ENCODE data around the gene CERS1.
"Not testable (repeated sequence)": the region's sequence is repeated elsewhere in the genome, so short reads cannot be mapped to it uniquely, and the experiment has no call there.

The CERS1 gene

DNA sequence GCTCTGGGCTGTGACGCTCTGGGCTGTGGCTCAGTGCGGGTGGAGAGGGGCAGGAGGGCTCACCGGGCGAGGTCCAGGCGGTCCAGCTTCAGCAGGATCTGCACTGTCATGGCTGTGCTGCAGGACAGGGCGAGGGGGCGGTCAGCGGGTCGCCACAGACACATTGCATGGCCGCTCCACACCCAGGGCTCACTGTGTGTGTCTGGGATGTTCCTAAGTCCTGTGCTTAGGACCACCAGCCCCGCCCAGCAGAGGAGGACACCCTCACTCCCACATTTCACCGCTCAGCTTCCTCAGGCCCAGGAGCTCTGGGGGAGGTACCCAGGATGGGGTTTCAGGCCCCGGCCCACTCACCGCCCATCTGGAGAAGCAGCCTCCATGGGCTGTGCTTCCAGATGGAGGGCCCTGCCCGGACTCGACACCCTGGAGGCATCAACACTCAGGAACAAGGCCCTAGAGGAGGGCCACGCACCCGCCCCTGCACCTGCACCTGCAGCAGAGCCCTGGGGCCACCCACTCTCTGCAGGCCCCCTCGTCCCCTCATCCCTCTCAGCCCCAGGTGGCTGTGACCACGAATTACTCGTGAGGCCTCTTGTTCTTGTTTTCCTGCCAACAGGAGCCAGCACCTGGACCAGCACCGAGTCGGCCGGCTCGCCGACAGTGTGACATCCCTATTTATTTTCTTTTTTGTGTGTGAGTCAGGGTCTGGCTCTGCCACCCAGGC, 9.7 kb upstream of the CERS1 start:
- H3K36me3 ChIP-seq (ENCODE audit: control insufficient read depth, insufficient read depth, low read length), result no peaks in the 10 kb centered on the region
- H3K27ac ChIP-seq (ENCODE audit: insufficient read depth, low read depth, low read length, poor library complexity, severe bottlenecking), result no peak overlapping the region
- WGBS, 2 experiments, result 94% methylated on average over 26 of the region's 26 CpGs

GRCh38 chr19:18905058-18905456, 9.1 kb upstream of the CERS1 start:
- H3K9me3 ChIP-seq (ENCODE audit: control insufficient read depth, low read length), result no peaks in the 10 kb centered on the region
- H3K4me3 ChIP-seq (ENCODE audit: insufficient read depth, low read depth, low read length), result no peak overlapping the region
- WGBS, 2 experiments, result 96% methylated on average over 8 of the region's 8 CpGs
- no peaks in the 10 kb centered on the region for H3K27me3 ChIP-seq (ENCODE audit: control insufficient read depth, insufficient read depth, low read length, poor library complexity, severe bottlenecking)
- no peak overlapping the region for H3K27ac ChIP-seq (ENCODE audit: insufficient read depth, low read depth, low read length, poor library complexity, severe bottlenecking)
- no peaks in the 10 kb centered on the region for H3K4me1 ChIP-seq (ENCODE audit: control insufficient read depth, insufficient read depth, low read length)
- H3K36me3 ChIP-seq (ENCODE audit: control insufficient read depth, insufficient read depth, low read length), result no peaks in the 10 kb centered on the region

More for the DNA sequence above, 9.7 kb upstream of the CERS1 start:
- no peaks in the 10 kb centered on the region for H3K27me3 ChIP-seq (ENCODE audit: control insufficient read depth, insufficient read depth, low read length, poor library complexity, severe bottlenecking)
- no peaks in the 10 kb centered on the region for H3K4me1 ChIP-seq (ENCODE audit: control insufficient read depth, insufficient read depth, low read length)
- H3K9me3 ChIP-seq (ENCODE audit: control insufficient read depth, low read length), result no peaks in the 10 kb centered on the region
- no peak overlapping the region for H3K4me3 ChIP-seq (ENCODE audit: insufficient read depth, low read depth, low read length)

GRCh38 chr19:18904334-18905057, 8.5 kb upstream of the CERS1 start:
- Histone ChIP-seq H3K9me3 (ENCODE audit: control insufficient read depth, low read length) (no peaks in the 10 kb centered on the region), H3K4me1 (ENCODE audit: control insufficient read depth, insufficient read depth, low read length) (peaks cover 4% of the 10 kb centered on the region), H3K36me3 (ENCODE audit: control insufficient read depth, insufficient read depth, low read length) (no peaks in the 10 kb centered on the region), H3K27ac (ENCODE audit: insufficient read depth, low read depth, low read length, poor library complexity, severe bottlenecking) (no peak overlapping the region), H3K27me3 (ENCODE audit: control insufficient read depth, insufficient read depth, low read length, poor library complexity, severe bottlenecking) (no peaks in the 10 kb centered on the region), H3K4me3 (ENCODE audit: insufficient read depth, low read depth, low read length) (no peak overlapping the region)
- 92% methylated on average over 25 of the region's 25 CpGs for WGBS, 2 experiments

- Histone ChIP-seq H3K9me3 (ENCODE audit: control insufficient read depth, low read length) (no peaks in the 10 kb centered on the region), H3K4me3 (ENCODE audit: insufficient read depth, low read depth, low read length) (no peak overlapping the region), H3K27me3 (ENCODE audit: control insufficient read depth, insufficient read depth, low read length, poor library complexity, severe bottlenecking) (no peaks in the 10 kb centered on the region), H3K4me1 (ENCODE audit: control insufficient read depth, insufficient read depth, low read length) (peaks cover 15% of the 10 kb centered on the region), H3K36me3 (ENCODE audit: control insufficient read depth, insufficient read depth, low read length) (no peaks in the 10 kb centered on the region), H3K27ac (ENCODE audit: insufficient read depth, low read depth, low read length, poor library complexity, severe bottlenecking) (no peak overlapping the region)
- WGBS, 2 experiments, result 89% methylated on average over 29 of the region's 29 CpGs
Measured at GRCh38 chr19:18903156-18904037, 7.4 kb upstream of the CERS1 start.

DNA sequence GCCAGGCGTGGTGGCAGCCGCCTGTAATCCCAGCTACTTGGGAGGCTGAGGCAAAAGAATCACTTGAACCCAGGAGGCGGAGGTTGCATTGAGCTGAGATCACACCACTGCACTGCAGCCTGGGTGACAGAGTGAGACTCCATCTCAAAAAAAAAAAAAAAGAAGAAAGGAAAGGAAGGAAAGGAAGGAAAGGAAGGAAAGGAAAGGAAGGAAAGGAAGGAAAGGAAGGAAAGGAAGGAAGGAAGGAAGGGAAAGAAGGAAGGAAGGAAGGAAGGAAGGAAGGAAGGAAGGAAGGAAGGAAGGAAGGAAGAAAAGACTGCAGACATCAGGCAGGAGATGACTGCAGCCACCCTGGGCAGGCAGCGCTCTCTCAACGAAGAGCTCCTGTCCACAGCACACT, 6.6 kb upstream of the CERS1 start:
- H3K27ac ChIP-seq (ENCODE audit: insufficient read depth, low read depth, low read length, poor library complexity, severe bottlenecking); H3K27me3 ChIP-seq (ENCODE audit: control insufficient read depth, insufficient read depth, low read length, poor library complexity, severe bottlenecking); H3K9me3 ChIP-seq (ENCODE audit: control insufficient read depth, low read length); H3K4me3 ChIP-seq (ENCODE audit: insufficient read depth, low read depth, low read length); H3K36me3 ChIP-seq (ENCODE audit: control insufficient read depth, insufficient read depth, low read length): not testable (repeated sequence)
- 90 to 96% methylated on average over 5 of the region's 5 CpGs for WGBS, 2 experiments
- peaks cover 20% of the 10 kb centered on the region for H3K4me1 ChIP-seq (ENCODE audit: control insufficient read depth, insufficient read depth, low read length)

DNA sequence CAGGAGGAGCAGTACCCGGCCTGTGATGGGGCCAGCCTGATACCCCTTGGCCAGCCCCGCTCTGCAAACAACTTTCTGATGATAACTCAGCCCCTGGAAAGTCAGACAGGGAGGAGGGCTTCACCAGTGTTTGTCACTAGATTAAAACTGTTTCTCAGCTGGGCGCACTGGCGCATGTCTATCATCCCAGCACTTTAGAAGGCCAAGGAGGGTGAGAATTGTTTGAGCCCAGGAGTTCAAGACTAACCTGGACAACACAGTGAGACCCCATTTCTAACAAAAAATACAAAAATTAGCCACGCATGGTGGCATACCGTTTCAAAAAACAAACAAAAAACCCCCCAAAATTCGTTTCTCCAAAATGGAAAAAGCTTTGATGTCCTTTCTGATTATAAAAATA, 5.5 kb upstream of the CERS1 start:
- Histone ChIP-seq H3K27ac (ENCODE audit: insufficient read depth, low read depth, low read length, poor library complexity, severe bottlenecking) (no peak overlapping the region), H3K27me3 (ENCODE audit: control insufficient read depth, insufficient read depth, low read length, poor library complexity, severe bottlenecking) (peaks cover 3% of the 10 kb centered on the region), H3K9me3 (ENCODE audit: control insufficient read depth, low read length) (no peaks in the 10 kb centered on the region), H3K36me3 (ENCODE audit: control insufficient read depth, insufficient read depth, low read length) (no peaks in the 10 kb centered on the region), H3K4me1 (ENCODE audit: control insufficient read depth, insufficient read depth, low read length) (peaks cover 20% of the 10 kb centered on the region), H3K4me3 (ENCODE audit: insufficient read depth, low read depth, low read length) (no peak overlapping the region)
- WGBS, 2 experiments, result 88 to 90% methylated on average over 6 to 7 of the region's 7 CpGs

- Histone ChIP-seq H3K4me3 (ENCODE audit: insufficient read depth, low read depth, low read length) (no peak overlapping the region), H3K9me3 (ENCODE audit: control insufficient read depth, low read length) (no peaks in the 10 kb centered on the region), H3K27ac (ENCODE audit: insufficient read depth, low read depth, low read length, poor library complexity, severe bottlenecking) (no peak overlapping the region), H3K36me3 (ENCODE audit: control insufficient read depth, insufficient read depth, low read length) (no peaks in the 10 kb centered on the region), H3K4me1 (ENCODE audit: control insufficient read depth, insufficient read depth, low read length) (peaks cover 20% of the 10 kb centered on the region), H3K27me3 (ENCODE audit: control insufficient read depth, insufficient read depth, low read length, poor library complexity, severe bottlenecking) (peaks cover 7% of the 10 kb centered on the region)
- 88 to 91% methylated on average over 17 of the region's 17 CpGs for WGBS, 2 experiments
Measured at GRCh38 chr19:18900700-18901481, 4.9 kb upstream of the CERS1 start.

DNA sequence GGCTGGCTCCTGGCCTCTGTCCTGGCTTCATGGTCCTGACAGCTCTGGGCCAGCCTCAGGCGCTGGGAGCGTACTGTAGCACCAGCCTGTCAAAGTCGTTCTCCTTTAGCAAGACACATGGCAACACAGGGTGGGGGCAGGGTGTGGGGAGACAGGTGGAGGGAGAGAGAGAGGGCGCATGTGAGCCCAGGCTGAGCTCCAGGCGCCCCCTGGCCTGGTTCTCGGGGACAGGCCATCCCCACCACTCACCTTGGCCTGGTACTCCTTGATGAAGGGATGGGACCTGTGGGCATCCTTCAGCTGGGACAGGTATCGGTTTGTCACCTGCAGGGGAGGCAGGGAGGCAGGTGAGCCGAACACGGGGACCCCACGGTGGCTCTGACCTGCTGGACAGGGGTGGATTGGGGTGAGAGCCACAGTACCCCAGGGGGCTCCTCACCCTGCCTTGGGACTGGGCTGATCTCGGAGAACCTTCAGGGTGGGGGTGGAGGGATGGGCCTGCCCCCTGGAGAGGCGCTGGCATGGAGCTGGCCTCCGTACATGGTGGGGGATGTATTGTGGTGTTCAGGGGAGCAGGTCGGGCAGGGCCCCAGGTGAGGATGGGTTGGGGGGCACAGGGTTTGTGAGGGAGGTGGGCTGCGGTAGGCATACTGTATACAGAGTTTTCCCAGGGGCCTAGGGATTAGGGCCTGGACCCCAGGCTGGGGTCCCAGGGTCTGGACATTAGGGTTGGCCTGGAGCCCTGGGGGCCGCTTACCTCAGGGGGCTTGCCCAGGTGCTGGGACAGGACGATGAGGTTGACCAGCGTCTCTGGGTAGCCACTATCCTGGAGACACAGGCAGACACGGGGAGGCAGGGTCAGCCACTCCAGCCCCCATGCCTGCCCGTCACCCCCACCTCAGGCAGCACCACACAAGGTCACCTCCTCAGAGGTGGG, 3.9 kb upstream of the CERS1 start:
- Histone ChIP-seq H3K4me1 (ENCODE audit: control insufficient read depth, insufficient read depth, low read length) (peaks cover 20% of the 10 kb centered on the region), H3K36me3 (ENCODE audit: control insufficient read depth, insufficient read depth, low read length) (no peaks in the 10 kb centered on the region), H3K27me3 (ENCODE audit: control insufficient read depth, insufficient read depth, low read length, poor library complexity, severe bottlenecking) (peaks cover 7% of the 10 kb centered on the region), H3K4me3 (ENCODE audit: insufficient read depth, low read depth, low read length) (no peak overlapping the region), H3K9me3 (ENCODE audit: control insufficient read depth, low read length) (no peaks in the 10 kb centered on the region), H3K27ac (ENCODE audit: insufficient read depth, low read depth, low read length, poor library complexity, severe bottlenecking) (no peak overlapping the region)
- 93% methylated on average over 20 of the region's 20 CpGs for WGBS, 2 experiments

All from ectodermal cell (in vitro differentiated cells).